ENCODE results near the gene PPIE.
"Not testable (repeated sequence)": the region's sequence is repeated elsewhere in the genome, so short reads cannot be mapped to it uniquely, and the experiment has no call there.

PPIE gene

GRCh38 chr1:39776886-39777285, 38.2 kb downstream of the PPIE start:
- no peak for DNase-seq

- DNase-seq = no peak
Observed at GRCh38 chr1:39777306-39777705, 38.6 kb downstream of the PPIE start.

- DNase-seq = not testable (repeated sequence)
Observed at GRCh38 chr1:39777896-39778295, 39.2 kb downstream of the PPIE start.

GRCh38 chr1:39778463-39779099, 39.9 kb downstream of the PPIE start:
- not testable (repeated sequence) for DNase-seq

- no peak for DNase-seq
Observed at GRCh38 chr1:39779137-39779536, 40.5 kb downstream of the PPIE start.

GRCh38 chr1:39779821-39780220, 41.1 kb downstream of the PPIE start:
- DNase-seq = no peak

- DNase-seq = no peak
Observed at GRCh38 chr1:39781349-39781715, 42.6 kb downstream of the PPIE start.

- DNase-seq = no peak
Observed at GRCh38 chr1:39782103-39782502, 43.4 kb downstream of the PPIE start.

GRCh38 chr1:39782685-39783084, 44.0 kb downstream of the PPIE start:
- not testable (repeated sequence) for DNase-seq

GRCh38 chr1:39786303-39787107, 47.8 kb downstream of the PPIE start:
- peak in 24 of 56 donors; percentile 1 to 44 (median 18) for DNase-seq

- not testable (repeated sequence) for DNase-seq
Observed at GRCh38 chr1:39787108-39787375, 48.4 kb downstream of the PPIE start.

GRCh38 chr1:39787468-39787867, 48.8 kb downstream of the PPIE start:
- peak in 1 of 56 donors; percentile 6 for DNase-seq

- DNase-seq = not testable (repeated sequence)
Observed at GRCh38 chr1:39787964-39788363, 49.3 kb downstream of the PPIE start.

- DNase-seq = no peak
Observed at GRCh38 chr1:39788426-39788757, 49.7 kb downstream of the PPIE start.

GRCh38 chr1:39788758-39789570, 50.3 kb downstream of the PPIE start, which contains the start of gene BMP8B:
BMP8B (minus strand) TSS chr1:39788865; CDS start chr1:39788485, 380 bp downstream.
- peak in 42 of 56 donors; percentile 4 to 72 (median 40) for DNase-seq

- DNase-seq = no peak
Observed at GRCh38 chr1:39789571-39790110, 51.0 kb downstream of the PPIE start.

- DNase-seq = no peak
Observed at GRCh38 chr1:39791838-39792237, 53.2 kb downstream of the PPIE start.

- no peak for DNase-seq
Observed at GRCh38 chr1:39795651-39796050, 57.0 kb downstream of the PPIE start.

GRCh38 chr1:39798859-39799769, 60.4 kb downstream of the PPIE start:
- peak in 38 of 56 donors; percentile 0 to 77 (median 38) for DNase-seq

GRCh38 chr1:39799770-39800470, 61.2 kb downstream of the PPIE start:
- DNase-seq = peak in 43 of 56 donors; percentile 8 to 81 (median 50)

Measured in amygdala (tissue), 56 donors.